HEK293 (cell line): ENCODE measurements around the gene SENP7.

ENCODE experiments used
- CTCF ChIA-PET: fragments of 350-600 bp; formaldehyde crosslinking; extraction: SDS; loops from one replicate; lab custom pipeline; 2021; ENCODE audit warnings: antibody characterized with exemption; lab: Yijun Ruan, JAX
- POLR2A ChIA-PET: fragments of 300-600 bp; formaldehyde crosslinking; extraction: SDS; loops from one replicate; lab custom pipeline; 2020; ENCODE audit warnings: antibody characterized with exemption, inconsistent platforms; lab: Yijun Ruan, JAX
- H3K27ac ChIP-seq: fragments of 200-500 bp; sonication (Bioruptor generic); 2 replicates; pipeline ENCODE4 v1.5.1; 2014; ENCODE audit warnings: low read depth, low read length, control low read depth, inconsistent platforms; ENCODE audit errors: extremely low read depth
- H3K36me3 ChIP-seq, 2 experiments: fragments of 200-500 bp in 1 of 2; sonication (Bioruptor generic) in 1 of 2; 1 replicate in 1 of 2; 2 replicates in 1 of 2; pipeline ENCODE4 v1.5.1; 2014 to 2017; ENCODE audit warnings: inconsistent platforms in 2 of 2, low read length in 2 of 2; ENCODE audit not compliant: control insufficient read depth in 2 of 2, insufficient read depth in 1 of 2
- H3K4me1 ChIP-seq: fragments of 200-500 bp; sonication (Bioruptor generic); 2 replicates; pipeline ENCODE4 v1.5.1; 2014; ENCODE audit warnings: mild to moderate bottlenecking, low read length, inconsistent platforms; ENCODE audit not compliant: control insufficient read depth, insufficient read depth
- H3K4me3 ChIP-seq: 2 replicates; pipeline ENCODE4 v1.5.1; 2011; ENCODE audit warnings: low read depth, mild to moderate bottlenecking, control low read depth, low read length, moderate library complexity
- H3K9me3 ChIP-seq: fragments of 200-500 bp; sonication (Bioruptor generic); 2 replicates; pipeline ENCODE4 v1.5.1; 2014; ENCODE audit warnings: low read depth, low read length, inconsistent platforms; ENCODE audit not compliant: control insufficient read depth, insufficient read depth
- AEBP2 ChIP-seq: fragments of 450-650 bp; formaldehyde crosslinking; IDR thresholded peaks from 2 replicates; pipeline ENCODE4 v1.5.1; 2016; ENCODE audit warnings: missing biosample characterization, missing genetic modification characterization, borderline replicate concordance
- GLI4 ChIP-seq: fragments of 450-650 bp; formaldehyde crosslinking; IDR thresholded peaks from 2 replicates; pipeline ENCODE4 v1.5.1; 2016; ENCODE audit warnings: missing biosample characterization, missing genetic modification characterization
- INSM2 ChIP-seq: fragments of 450-650 bp; formaldehyde crosslinking; IDR thresholded peaks from 2 replicates; pipeline ENCODE4 v1.5.1; 2016; ENCODE audit warnings: missing biosample characterization, missing genetic modification characterization
- KLF10 ChIP-seq: fragments of 450-650 bp; IDR thresholded peaks from 2 replicates; pipeline ENCODE4 v1.5.1; 2018; ENCODE audit warnings: missing biosample characterization, mild to moderate bottlenecking, missing genetic modification characterization
- KLF9 ChIP-seq: fragments of 450-650 bp; formaldehyde crosslinking; IDR thresholded peaks from 2 replicates; pipeline ENCODE4 v1.5.1; 2016; ENCODE audit warnings: missing biosample characterization, missing genetic modification characterization, low read depth
- MYNN ChIP-seq: fragments of 450-650 bp; formaldehyde crosslinking; IDR thresholded peaks from 2 replicates; pipeline ENCODE4 v1.5.1; 2016; ENCODE audit warnings: missing biosample characterization, missing genetic modification characterization, borderline replicate concordance
- OSR2 ChIP-seq: fragments of 450-650 bp; formaldehyde crosslinking; IDR thresholded peaks from 2 replicates; pipeline ENCODE4 v1.5.1; 2016; ENCODE audit warnings: missing biosample characterization, missing genetic modification characterization
- PRDM4 ChIP-seq: fragments of 450-650 bp; formaldehyde crosslinking; IDR thresholded peaks from 2 replicates; pipeline ENCODE4 v1.5.1; 2017; ENCODE audit warnings: missing biosample characterization, missing genetic modification characterization
- SCRT2 ChIP-seq: fragments of 450-650 bp; formaldehyde crosslinking; IDR thresholded peaks from 2 replicates; pipeline ENCODE4 v1.5.1; 2016; ENCODE audit warnings: missing biosample characterization, missing genetic modification characterization
- TCF7L2 ChIP-seq: IDR thresholded peaks from 2 replicates; pipeline ENCODE4 v1.6.1; 2011; ENCODE audit warnings: low read depth, mild to moderate bottlenecking, inconsistent platforms, low read length, moderate library complexity, borderline replicate concordance
- ZBTB20 ChIP-seq: fragments of 450-650 bp; formaldehyde crosslinking; IDR thresholded peaks from 2 replicates; pipeline ENCODE4 v1.5.1; 2016; ENCODE audit warnings: missing biosample characterization, missing genetic modification characterization
- ZBTB44 ChIP-seq: fragments of 450-650 bp; IDR thresholded peaks from 2 replicates; pipeline ENCODE4 v1.5.1; 2018; ENCODE audit warnings: missing biosample characterization, mild to moderate bottlenecking, missing genetic modification characterization
- ZBTB6 ChIP-seq: fragments of 450-650 bp; formaldehyde crosslinking; IDR thresholded peaks from 2 replicates; pipeline ENCODE4 v1.5.1; 2017; ENCODE audit warnings: missing biosample characterization, missing genetic modification characterization
- ZFP37 ChIP-seq: fragments of 450-650 bp; formaldehyde crosslinking; IDR thresholded peaks from 2 replicates; pipeline ENCODE4 v1.5.1; 2016; ENCODE audit warnings: missing biosample characterization, missing genetic modification characterization
- ZNF114 ChIP-seq: fragments of 450-650 bp; formaldehyde crosslinking; IDR thresholded peaks from 2 replicates; pipeline ENCODE4 v1.5.0; 2017; ENCODE audit warnings: missing biosample characterization, missing genetic modification characterization
- ZNF354C ChIP-seq: fragments of 450-650 bp; formaldehyde crosslinking; IDR thresholded peaks from 2 replicates; pipeline ENCODE4 v1.5.1; 2016; ENCODE audit warnings: missing biosample characterization, missing genetic modification characterization, low read depth, borderline replicate concordance
- ZNF366 ChIP-seq: fragments of 450-650 bp; formaldehyde crosslinking; conservative IDR thresholded peaks from 2 replicates; pipeline ENCODE4 v1.5.1; 2016; ENCODE audit warnings: missing biosample characterization, missing genetic modification characterization
- ZNF670 ChIP-seq: fragments of 450-650 bp; formaldehyde crosslinking; IDR thresholded peaks from 2 replicates; pipeline ENCODE4 v1.5.1; 2016; ENCODE audit warnings: missing biosample characterization, missing genetic modification characterization, low read depth
- ZNF768 ChIP-seq: fragments of 450-650 bp; formaldehyde crosslinking; IDR thresholded peaks from 2 replicates; pipeline ENCODE4 v1.5.1; 2018; ENCODE audit warnings: missing biosample characterization, mild to moderate bottlenecking, missing genetic modification characterization
- ZNF837 ChIP-seq: fragments of 450-650 bp; formaldehyde crosslinking; IDR thresholded peaks from 2 replicates; pipeline ENCODE4 v1.5.1; 2016; ENCODE audit warnings: missing biosample characterization, missing genetic modification characterization
- ZSCAN16 ChIP-seq: fragments of 450-650 bp; formaldehyde crosslinking; IDR thresholded peaks from 2 replicates; pipeline ENCODE4 v1.5.1; 2016; ENCODE audit warnings: missing biosample characterization, missing genetic modification characterization

The SENP7 gene

GRCh38 chr3:101495552-101495951 is 17.5 kb downstream of the SENP7 start (continued):
- TF ChIP-seq ZBTB44 (tag by site-specific recombination) (no peak), ZNF837 (no peak), TCF7L2 (no peak), PRDM4 (no peak)

GRCh38 chr3:101484805-101485620 is 28.0 kb downstream of the SENP7 start:
- no peak for TF ChIP-seq KLF10 (tag by site-specific recombination)
- no peak for TF ChIP-seq OSR2
- TF ChIP-seq ZNF114 (tag by site-specific recombination), result no peak
- no peak for TF ChIP-seq ZFP37 (tag by site-specific recombination)
- no peak for TF ChIP-seq ZNF768 (tag by site-specific recombination)
- TF ChIP-seq GLI4 (tag by site-specific recombination), result no peak
- TF ChIP-seq ZNF670, result no peak
- TF ChIP-seq AEBP2 (tag by site-specific recombination), result no peak
- no peak for TF ChIP-seq ZBTB20 (tag by site-specific recombination)
- no peak for TF ChIP-seq ZBTB6 (tag by site-specific recombination)
- no peak for TF ChIP-seq ZNF354C (tag by site-specific recombination)
- TF ChIP-seq ZSCAN16 (tag by site-specific recombination), result no peak
- TF ChIP-seq ZNF366 (tag by site-specific recombination), result no peak
- TF ChIP-seq SCRT2, result no peak
- no peak for TF ChIP-seq KLF9 (tag by site-specific recombination)
- no peak for TF ChIP-seq INSM2 (tag by site-specific recombination)
- TF ChIP-seq MYNN (tag by site-specific recombination), result no peak
- no peak for TF ChIP-seq TCF7L2
- H3K36me3 ChIP-seq, result peaks cover 2 to 3% of the 10 kb centered on the region in 2 experiments; a peak in 1 of 3 replicates

More at GRCh38 chr3:101484805-101485620, 28.0 kb downstream of the SENP7 start:
- no peak overlapping the region for H3K27ac ChIP-seq
- ChIA-PET CTCF (interaction anchor here (0.7 kb wide), 1 partner anchor 149 kb away, joined by 3 read pairs; no protein-coding TSS in a partner anchor), POLR2A (no interaction called here)
- H3K4me1 ChIP-seq, result no peaks in the 10 kb centered on the region
- no peaks in the 10 kb centered on the region for H3K9me3 ChIP-seq
- no peak overlapping the region for H3K4me3 ChIP-seq
